GM19099 (cell line): ENCODE measurements around the gene ABCB6.

Source experiments
- POLR2A ChIP-seq: IDR thresholded peaks from 3 replicates; pipeline ENCODE4 v1.6.1; 2011; ENCODE audit warnings: low read depth; ENCODE audit not compliant: insufficient read length; ENCODE audit errors: extremely low read depth

ABCB6 gene

DNA sequence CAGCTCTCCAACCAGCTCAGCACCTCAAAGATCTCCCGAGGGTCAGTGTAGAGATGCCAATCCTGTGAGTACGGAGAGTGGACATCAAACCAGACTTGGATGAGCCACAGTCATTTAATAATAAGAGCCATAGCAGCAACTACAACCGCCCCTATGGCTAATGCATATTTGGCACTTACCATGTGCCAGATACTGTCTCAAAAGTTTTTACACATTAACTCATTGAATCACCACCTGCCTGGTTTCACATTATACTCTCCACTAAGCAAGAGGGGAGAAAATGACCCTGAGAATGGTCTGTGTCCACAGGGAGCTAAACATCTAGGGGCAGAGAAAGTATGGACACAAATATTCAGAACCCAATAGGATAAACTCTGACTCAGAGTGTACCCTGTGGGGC, 44.6 kb downstream of the ABCB6 start:
- TF ChIP-seq POLR2A: no peak

DNA sequence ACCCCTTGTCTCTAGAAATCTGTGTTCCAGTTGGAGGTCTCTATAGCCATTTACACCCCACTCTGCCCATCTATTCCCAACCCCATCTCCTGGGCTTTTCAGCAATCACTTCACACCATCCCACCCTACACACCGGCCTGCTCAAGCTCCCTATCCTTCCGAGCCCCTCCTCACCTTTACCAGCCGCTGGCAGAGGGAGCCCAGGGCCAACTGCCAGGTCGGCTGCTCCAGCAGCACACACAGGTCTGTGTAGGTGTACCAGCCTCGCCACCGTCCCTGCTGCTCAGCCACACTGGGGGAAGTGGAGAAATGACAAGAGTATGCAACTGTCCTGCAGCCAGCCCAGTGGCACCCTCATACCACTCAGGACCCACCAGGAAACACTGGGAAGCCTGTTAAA, 45.6 kb downstream of the ABCB6 start:
- no peak for TF ChIP-seq POLR2A

DNA sequence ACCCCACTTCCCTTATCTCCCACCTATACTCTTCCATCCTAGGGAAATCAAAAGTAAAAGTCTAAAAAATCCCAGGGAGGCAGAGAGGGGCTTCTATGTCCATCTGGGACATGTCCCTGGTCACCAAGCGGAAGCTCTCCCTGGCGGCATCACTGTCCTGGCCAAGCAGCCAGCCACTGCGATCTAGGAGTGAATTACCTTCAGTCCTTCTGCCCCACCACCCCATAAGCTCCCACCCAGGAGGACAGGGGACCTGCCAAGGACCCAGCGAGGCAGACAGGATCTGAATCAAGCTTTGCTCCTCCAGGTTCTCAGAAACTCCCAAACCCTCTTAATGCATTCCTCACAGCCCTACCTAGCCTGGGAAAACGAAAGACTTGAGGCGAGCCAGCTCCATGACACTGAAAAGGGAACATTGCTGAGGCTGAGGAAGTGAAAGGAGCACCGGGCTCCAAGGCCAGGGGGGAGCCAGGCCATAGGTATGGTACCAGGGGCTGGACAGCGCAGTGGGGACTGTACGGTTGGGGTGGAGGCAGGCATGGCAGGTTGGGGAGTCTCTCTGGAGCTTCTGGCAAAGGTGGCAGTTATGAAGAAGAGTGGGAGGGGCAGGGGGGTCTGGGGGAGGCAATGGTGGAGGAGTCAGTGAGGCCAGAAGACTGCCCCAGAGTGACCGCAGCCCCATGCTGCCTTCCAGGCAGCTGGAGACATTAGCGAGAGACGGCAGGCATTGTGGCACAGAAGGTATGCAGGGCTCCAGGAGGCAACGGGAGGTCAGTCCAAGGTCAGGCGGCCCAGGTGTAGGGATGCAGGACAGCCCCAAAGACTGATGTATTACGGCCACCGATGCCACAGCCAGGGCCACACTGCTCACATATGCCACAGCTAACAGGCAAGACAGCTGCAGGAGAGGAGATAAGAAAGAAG, 46.3 kb downstream of the ABCB6 start:
- no peak for TF ChIP-seq POLR2A

DNA sequence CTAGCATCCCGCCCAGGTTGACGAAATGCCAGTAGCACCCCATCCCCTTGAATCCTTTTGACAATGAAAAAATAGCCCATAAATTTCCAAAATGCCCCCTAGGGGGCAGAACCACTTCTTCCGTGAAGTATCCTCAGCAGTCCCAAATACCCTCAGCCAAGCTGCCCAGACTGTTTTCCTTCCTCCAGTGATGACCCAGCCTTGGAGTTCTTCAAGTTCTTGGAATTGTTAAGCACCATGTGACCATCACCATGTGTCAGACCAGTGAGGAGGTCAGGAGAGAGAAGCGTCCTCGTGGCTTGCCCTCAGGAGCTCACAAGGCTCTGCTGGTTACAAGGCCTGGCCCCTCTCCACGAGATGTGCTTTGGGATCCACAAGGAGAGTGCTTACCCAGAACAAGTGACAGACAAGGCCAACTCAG, 47.5 kb downstream of the ABCB6 start:
- no peak for TF ChIP-seq POLR2A

DNA sequence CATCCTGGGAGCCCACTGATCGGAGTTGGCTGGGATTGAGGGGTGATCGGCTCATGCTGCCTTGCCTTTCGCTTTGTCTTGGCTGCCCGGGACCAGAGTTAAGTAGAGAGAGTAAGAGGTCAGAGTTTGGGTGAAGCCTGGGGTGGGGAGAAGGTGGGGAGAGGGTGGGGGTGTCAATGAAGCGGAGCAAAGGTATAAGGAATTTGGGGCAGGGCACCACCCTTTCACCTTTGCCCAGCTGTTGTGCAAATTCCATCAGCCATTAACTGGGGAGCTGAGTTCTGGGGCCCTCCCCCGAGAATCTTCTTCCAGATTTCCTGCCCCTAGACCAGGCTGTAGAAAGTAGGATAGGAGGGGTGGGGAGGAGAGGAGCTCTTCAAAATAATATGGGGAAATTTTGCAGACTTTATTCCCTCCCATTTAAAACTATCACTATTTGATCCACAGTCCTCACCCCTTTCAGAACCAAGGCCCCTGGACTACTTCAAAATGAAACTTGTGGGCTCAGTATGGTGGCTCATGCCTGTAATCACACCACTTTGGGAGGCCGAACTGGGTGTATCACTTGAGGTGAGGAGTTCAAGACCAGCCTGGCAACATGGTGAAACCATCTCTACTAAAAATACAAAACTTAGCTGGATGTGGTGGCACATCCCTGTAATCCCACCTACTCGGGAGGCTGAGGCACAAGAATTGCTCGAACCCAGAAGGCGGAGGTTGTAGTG, 48.7 kb downstream of the ABCB6 start, which contains the start of gene SLC23A3:
TSS of gene SLC23A3 (minus strand) at position 100 of the 725 bp plus-strand sequence. CDS start at position 55, 45 bp downstream.
- TF ChIP-seq POLR2A: no peak

DNA sequence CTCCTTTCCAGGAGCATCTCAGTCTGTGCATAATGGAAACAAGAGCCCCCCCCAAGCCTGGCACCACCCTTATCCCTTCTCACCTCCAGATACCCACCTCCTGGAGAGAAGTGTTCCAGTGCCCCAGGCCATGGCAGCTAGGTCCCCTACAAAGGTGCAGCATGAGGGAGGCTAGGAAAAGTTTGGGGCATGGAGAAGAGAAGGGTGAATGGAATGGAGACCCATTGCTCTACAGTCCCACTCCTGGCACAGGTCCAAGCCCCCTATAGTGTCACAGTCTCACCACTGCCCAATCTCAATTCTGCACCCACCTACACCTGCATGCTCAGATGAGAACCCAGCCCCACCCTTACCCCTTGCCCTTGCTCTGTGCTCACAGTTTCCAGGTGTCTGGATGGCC, 49.8 kb downstream of the ABCB6 start:
- no peak for TF ChIP-seq POLR2A

DNA sequence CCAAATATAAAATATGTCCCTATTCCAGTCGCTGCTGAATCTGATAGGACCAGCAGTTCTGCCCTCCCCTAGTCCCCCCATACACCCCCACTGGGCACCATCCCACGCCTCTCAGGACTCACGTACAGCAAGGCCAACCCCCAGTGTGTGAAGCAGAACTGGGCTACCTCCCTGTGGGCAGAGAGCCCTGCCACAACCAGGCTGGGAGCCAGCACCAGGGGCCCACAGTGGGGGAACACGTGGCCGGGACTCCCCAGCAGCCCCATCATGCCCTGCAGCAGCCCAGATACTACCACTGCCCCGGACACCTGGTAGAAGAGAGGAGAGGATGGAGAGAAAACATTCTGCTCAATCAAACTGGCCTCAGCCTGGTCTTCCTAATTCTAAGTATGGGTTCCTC, 50.2 kb downstream of the ABCB6 start:
- TF ChIP-seq POLR2A: no peak

DNA sequence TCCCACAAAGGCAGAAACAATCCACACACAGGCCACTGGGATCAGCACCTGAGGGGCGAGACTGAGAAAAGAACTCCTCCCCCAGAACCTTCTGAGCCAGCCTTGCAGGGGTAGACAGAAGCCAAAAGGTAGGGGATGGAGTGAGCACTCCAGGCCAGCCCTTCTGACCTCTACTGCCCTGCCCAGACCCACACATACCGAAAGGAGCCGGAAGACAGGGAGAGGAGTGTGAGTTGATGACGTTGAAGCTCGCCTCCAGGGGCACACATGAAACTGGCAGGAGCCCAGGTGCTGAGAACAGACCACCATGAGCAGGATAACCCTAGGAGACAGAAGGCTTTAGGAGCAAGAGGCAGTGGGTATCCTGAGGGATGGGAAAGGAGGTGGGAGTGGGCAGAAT, 50.8 kb downstream of the ABCB6 start:
- TF ChIP-seq POLR2A: no peak

DNA sequence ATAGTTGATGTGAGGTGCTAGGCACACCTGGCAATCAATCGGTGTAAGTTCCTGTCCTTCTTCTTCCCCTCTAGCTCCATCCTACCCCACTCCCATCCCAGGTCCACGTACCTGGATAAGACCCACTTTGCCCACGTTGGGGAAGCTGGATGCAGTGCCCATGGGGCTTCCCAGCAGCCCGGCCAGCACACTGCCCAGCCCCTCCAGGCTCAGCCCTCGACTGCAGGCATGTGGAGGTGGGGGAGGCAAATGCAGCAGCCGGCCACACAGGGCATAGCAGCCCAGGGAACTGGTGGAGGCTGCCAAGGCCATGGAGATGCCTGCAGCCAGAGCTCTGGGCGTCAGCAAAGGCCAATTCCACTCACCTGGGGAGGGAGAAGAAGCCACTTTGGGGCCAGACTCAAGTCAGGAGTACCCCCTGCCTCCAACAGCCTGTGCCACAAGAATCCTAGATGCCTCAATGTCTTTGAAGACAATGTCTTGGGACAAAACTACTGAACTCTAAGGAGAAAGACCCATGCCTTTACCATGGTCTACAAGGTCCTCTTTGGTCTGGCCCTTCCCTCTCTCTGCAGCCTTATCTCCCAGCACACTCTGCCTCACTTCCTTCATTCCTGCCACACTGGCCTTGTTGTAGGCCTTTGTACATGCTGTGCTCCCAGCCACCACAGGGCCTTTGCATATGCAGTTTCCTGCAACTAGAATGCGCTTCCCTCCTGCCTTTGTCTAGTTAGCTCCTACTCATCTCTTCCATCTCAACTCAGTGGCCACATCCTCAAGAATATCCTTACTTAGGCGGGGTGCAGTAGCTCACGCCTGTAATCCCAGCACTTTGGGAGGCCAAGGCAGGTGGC, 53.5 kb downstream of the ABCB6 start:
- TF ChIP-seq POLR2A: no peak

DNA sequence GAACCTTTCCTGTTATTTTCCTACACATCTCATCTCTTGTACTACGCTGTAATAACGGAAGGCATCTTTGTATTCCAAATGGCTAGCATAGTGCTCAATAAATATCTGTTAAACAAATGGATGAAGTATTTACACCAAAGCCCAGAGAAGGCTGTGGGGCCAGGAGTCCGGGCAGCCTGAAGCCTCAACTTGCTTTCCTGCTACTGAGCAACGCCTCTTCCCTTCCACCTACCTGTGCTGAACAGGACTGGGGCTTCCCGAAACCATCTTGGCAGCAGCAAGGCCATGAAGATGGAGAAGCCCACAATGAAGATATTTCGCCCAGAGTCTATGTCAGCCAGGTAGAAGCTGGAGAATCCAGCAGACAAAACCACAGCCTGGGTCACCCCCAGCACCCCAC, 55.6 kb downstream of the ABCB6 start:
- no peak for TF ChIP-seq POLR2A

DNA sequence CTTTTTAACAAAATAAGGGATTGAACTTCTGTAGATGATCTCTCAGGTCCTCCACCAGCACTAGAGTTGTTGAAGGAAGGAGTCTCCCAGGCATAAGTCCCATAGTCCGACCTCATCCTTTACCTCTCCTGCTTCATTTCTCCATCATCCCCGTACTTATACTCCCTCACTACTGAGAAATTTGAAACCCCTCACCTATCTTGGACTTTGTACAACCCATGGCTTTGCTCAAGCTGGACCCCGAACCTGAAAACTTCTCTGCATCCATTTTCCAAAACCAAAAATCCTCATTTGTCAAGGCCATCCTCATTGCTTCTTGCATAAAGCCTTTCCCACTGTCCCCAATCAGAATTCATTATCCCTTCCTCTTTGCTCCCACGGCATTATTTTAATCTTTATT, 57.7 kb downstream of the ABCB6 start:
- TF ChIP-seq POLR2A: no peak

DNA sequence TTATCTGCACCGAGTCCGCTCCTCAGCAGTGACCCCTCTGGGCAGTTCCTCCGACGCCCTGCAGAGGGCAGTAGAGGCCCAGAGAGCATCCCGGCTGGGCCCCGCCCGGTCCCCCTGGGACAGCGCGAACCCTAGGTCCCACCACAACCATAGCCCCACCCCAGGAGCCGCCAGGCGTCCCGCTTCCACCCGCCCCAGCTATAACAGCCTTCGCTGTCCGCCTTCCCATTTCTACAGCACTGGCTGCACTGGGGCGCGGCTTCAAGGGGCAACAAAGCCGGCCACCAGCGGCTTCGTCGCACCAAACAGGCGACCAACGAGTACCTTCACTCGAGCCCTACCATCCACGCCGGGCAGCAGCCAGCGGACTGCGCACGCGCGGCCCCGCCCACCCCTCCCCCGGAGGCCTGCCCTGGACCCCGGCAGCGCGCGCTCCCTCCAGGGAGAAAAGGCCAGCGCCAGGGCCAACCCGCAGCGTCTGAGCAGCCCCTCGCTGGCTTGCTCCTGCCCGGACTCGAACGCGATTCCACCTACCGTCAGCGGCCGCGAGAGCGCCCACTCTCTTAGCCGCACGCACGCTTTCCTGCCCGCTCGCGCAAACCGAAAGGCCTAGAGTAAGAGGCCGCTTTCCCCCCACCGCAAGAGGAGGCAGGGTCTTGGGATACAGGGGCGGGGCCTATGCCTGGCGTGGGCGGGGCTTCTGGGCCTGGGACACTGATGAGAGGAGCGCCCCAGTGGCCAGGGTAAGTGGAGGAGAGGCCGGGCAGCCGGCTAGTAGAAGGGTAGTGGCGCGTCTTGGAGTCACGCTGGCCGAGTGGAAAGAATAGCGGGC, 58.4 kb downstream of the ABCB6 start, which contains the start of gene NHEJ1:
TSS of gene NHEJ1 (minus strand) at position 630 of the 832 bp plus-strand sequence. CDS start 2,453 bp downstream, outside the sequence.
- peak; percentile 85 for TF ChIP-seq POLR2A
